Neural progenitor cell (in vitro differentiated cells): Measurements from ENCODE around the gene AK6.

Experiments used
- EZH2 ChIP-seq: fragments of 200-600 bp; sonication (generic); IDR thresholded peaks from 2 replicates; pipeline ENCODE4 v1.6.1; 2017; ENCODE audit warnings: antibody characterized with exemption, mild to moderate bottlenecking, moderate library complexity
- EZH2phosphoT487 ChIP-seq: fragments of 200-600 bp; sonication (generic); IDR thresholded peaks from 2 replicates; pipeline ENCODE4 v1.6.1; 2017; ENCODE audit warnings: antibody characterized with exemption
- TF ChIP-seq, protein P1 (sequence below): fragments of 200-600 bp; sonication (generic); IDR thresholded peaks from 2 replicates; pipeline ENCODE4 v1.5.1; 2017; ENCODE audit warnings: antibody characterized with exemption, mild to moderate bottlenecking

DNA sequence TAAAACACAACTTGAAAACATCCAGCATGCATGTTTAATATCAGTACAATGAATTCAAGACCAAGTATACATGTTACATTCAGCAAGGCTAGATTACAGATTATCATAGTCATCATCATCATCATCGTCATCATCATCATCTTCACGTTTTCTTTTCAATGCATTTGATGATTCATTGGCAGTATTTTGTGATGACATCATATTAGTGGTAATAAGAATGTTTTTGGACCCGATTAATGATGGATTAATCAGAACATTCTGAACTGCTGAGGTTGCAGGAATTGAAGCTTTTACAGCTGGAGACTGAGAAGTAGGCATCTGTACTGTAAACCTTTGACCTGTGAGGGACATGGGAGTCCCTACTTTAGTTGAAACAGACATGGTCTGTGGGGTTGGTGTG lies 4.5 kb downstream of the AK6 start:
- TF ChIP-seq, protein P1, sequence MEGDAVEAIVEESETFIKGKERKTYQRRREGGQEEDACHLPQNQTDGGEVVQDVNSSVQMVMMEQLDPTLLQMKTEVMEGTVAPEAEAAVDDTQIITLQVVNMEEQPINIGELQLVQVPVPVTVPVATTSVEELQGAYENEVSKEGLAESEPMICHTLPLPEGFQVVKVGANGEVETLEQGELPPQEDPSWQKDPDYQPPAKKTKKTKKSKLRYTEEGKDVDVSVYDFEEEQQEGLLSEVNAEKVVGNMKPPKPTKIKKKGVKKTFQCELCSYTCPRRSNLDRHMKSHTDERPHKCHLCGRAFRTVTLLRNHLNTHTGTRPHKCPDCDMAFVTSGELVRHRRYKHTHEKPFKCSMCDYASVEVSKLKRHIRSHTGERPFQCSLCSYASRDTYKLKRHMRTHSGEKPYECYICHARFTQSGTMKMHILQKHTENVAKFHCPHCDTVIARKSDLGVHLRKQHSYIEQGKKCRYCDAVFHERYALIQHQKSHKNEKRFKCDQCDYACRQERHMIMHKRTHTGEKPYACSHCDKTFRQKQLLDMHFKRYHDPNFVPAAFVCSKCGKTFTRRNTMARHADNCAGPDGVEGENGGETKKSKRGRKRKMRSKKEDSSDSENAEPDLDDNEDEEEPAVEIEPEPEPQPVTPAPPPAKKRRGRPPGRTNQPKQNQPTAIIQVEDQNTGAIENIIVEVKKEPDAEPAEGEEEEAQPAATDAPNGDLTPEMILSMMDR: no peak
- TF ChIP-seq EZH2 (no peak), EZH2phosphoT487 (no peak)
